ENCODE measurements around the gene GNAL.

GNAL gene

GRCh38 chr18:11840493-11840892 lies 151.4 kb downstream of the GNAL start:
- no peak for TF ChIP-seq CTCF (IDR thresholded peaks at IDR 0.05; ENCODE audit: low read depth, low read length)
- no peak for DNase-seq (ENCODE audit: low read depth, low spot score)
- no peak overlapping the region for H3K4me3 ChIP-seq (ENCODE audit: low read depth, low read length)
- in situ Hi-C loops (cut with HindIII; ENCODE audit: low sequenced_read_pairs), result no loop called here

DNA sequence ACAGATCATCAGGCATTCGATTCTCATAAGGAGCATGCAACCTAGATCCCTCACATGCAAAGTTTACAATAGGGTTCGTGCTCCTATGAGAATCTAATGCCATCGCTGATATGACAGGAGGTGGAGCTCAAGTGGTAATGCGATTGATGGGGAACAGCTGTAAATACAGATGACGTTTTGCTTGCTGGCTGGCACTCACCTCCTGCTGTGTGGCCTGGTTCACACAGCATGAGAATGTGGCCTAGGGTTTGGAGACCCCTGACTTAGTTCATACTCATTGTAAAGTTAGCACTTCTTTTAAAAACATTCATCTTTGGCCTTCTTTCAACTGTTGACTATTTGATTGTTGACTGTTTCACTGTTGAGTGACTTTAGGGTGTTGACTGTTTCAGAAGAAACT lies 153.5 kb downstream of the GNAL start:
- TF ChIP-seq CTCF (IDR thresholded peaks at IDR 0.05; ENCODE audit: low read depth, low read length), result no peak
- peak; percentile 26 for DNase-seq (ENCODE audit: low read depth, low spot score)
- in situ Hi-C loops (cut with HindIII; ENCODE audit: low sequenced_read_pairs), result no loop called here
- H3K4me3 ChIP-seq (ENCODE audit: low read depth, low read length), result no peak overlapping the region

- no peak for TF ChIP-seq CTCF (IDR thresholded peaks at IDR 0.05; ENCODE audit: low read depth, low read length)
- in situ Hi-C loops (cut with HindIII; ENCODE audit: low sequenced_read_pairs), result no loop called here
- no peak for DNase-seq (ENCODE audit: low read depth, low spot score)
- no peak overlapping the region for H3K4me3 ChIP-seq (ENCODE audit: low read depth, low read length)
Measured at GRCh38 chr18:11844436-11844835, 155.4 kb downstream of the GNAL start.

DNA sequence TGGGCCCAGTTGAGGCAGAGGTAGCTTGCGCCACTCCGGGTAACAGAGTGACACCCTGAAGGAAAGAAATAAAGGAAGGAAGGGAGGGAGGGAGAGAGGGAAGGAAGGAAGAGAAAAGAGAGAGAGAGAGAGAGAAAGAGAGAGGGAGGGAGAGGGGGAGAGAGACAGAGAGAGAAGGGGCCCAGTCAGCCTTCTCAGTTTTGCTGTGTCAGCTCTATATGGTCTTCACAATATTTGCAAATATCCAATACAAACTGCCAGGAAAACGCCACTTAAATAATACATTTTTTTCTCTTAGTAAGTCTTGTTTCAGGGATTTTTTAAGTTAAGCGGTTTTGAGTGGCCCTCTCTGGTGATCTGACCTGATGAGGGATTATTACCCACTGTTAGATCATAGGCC lies 156.6 kb downstream of the GNAL start:
- in situ Hi-C loops (cut with HindIII; ENCODE audit: low sequenced_read_pairs), result no loop called here
- no peak for DNase-seq (ENCODE audit: low read depth, low spot score)

GRCh38 chr18:11847811-11848210 lies 158.7 kb downstream of the GNAL start:
- in situ Hi-C loops (cut with HindIII; ENCODE audit: low sequenced_read_pairs), result no loop called here
- no peak for DNase-seq (ENCODE audit: low read depth, low spot score)
- no peak for TF ChIP-seq CTCF (IDR thresholded peaks at IDR 0.05; ENCODE audit: low read depth, low read length)
- H3K4me3 ChIP-seq (ENCODE audit: low read depth, low read length), result no peak overlapping the region

More for the DNA sequence above, 156.6 kb downstream of the GNAL start:
- no peak overlapping the region for H3K4me3 ChIP-seq (ENCODE audit: low read depth, low read length)
- TF ChIP-seq CTCF (IDR thresholded peaks at IDR 0.05; ENCODE audit: low read depth, low read length), result no peak

DNA sequence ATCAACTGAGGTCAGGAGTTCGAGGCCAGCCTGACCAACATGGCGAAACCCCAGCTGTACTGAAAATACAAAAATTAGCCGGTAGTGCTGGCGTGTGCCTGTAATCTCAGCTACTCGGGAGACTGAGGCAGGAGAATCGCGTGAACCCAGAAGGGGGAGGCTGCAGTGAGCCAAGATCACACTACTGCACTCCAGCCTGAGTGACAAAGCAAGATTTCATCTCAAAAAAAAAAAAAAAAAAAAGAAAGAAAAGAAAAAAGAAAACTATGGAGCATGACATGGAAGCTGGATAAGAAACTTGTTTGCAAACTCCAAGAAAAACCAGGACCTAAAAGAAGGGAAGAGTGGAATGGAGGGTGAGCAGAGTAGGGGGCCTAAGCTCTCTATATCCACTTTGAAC lies 160.2 kb downstream of the GNAL start:
- no peak overlapping the region for H3K4me3 ChIP-seq (ENCODE audit: low read depth, low read length)
- DNase-seq (ENCODE audit: low read depth, low spot score), result no peak
- in situ Hi-C loops (cut with HindIII; ENCODE audit: low sequenced_read_pairs), result no loop called here
- TF ChIP-seq CTCF (IDR thresholded peaks at IDR 0.05; ENCODE audit: low read depth, low read length), result no peak
